PFSK-1 (cell line): ENCODE results near the gene SPAG9.
A peak's percentile ranks its signal among the peaks of the same experiment; 100 is the strongest.

ENCODE experiments used
- FOXP2 ChIP-seq: optimal IDR thresholded peaks from 2 replicates; pipeline ENCODE3; 2011; ENCODE audit warnings: borderline replicate concordance, control low read depth, inconsistent platforms; ENCODE audit not compliant: insufficient read depth; ENCODE audit errors: extremely low read length, extremely low read depth
- POLR2AphosphoS5 ChIP-seq: IDR thresholded peaks from 2 replicates; pipeline ENCODE4 v1.6.1; 2012; ENCODE audit warnings: low read depth, mild to moderate bottlenecking, control low read depth, low read length, moderate library complexity
- REST ChIP-seq, 2 experiments: IDR thresholded peaks; 2 replicates each; pipeline versions ENCODE4 v1.6.1 to v1.8.0; 2011 to 2012; ENCODE audit warnings: low read depth in 2 of 2, low read length in 2 of 2, control low read depth in 1 of 2, inconsistent platforms in 1 of 2, mild to moderate bottlenecking in 1 of 2, moderate library complexity in 1 of 2; ENCODE audit not compliant: insufficient read depth in 1 of 2
- SIN3A ChIP-seq: IDR thresholded peaks from 2 replicates; pipeline ENCODE4 v1.6.1; 2012; ENCODE audit warnings: mild to moderate bottlenecking, low read length, moderate library complexity, borderline replicate concordance; ENCODE audit not compliant: insufficient read depth
- TAF1 ChIP-seq: IDR thresholded peaks from 2 replicates; pipeline ENCODE4 v1.6.1; 2012; ENCODE audit warnings: low read length, control low read depth, borderline replicate concordance; ENCODE audit not compliant: insufficient read depth

The SPAG9 gene

GRCh38 chr17:50956409-50956749 is 164.3 kb downstream of the SPAG9 start:
- TF ChIP-seq POLR2AphosphoS5 = no peak
- TF ChIP-seq REST (IDR thresholded peaks at IDR 0.05; ENCODE audit: insufficient read depth in 1 of 2, low read depth in 2 of 2, low read length in 2 of 2) = no peak
- TF ChIP-seq TAF1 = no peak
- no peak for TF ChIP-seq SIN3A
- TF ChIP-seq FOXP2 = no peak

- no peak for TF ChIP-seq SIN3A
Measured at GRCh38 chr17:50955667-50956120, 165.0 kb downstream of the SPAG9 start.

- no peak for TF ChIP-seq SIN3A
- no peak for TF ChIP-seq TAF1
- TF ChIP-seq FOXP2 = no peak
- TF ChIP-seq POLR2AphosphoS5 = no peak
- no peak for TF ChIP-seq REST (IDR thresholded peaks at IDR 0.05; ENCODE audit: insufficient read depth in 1 of 2, low read depth in 2 of 2, low read length in 2 of 2)
Measured at GRCh38 chr17:50955160-50955559, 165.5 kb downstream of the SPAG9 start.

- TF ChIP-seq SIN3A (no peak), FOXP2 (no peak), POLR2AphosphoS5 (no peak), TAF1 (no peak), REST (IDR thresholded peaks at IDR 0.05; ENCODE audit: insufficient read depth in 1 of 2, low read depth in 2 of 2, low read length in 2 of 2) (no peak)
Measured at GRCh38 chr17:50954641-50955121, 166.0 kb downstream of the SPAG9 start.

- peak; percentile 69 for TF ChIP-seq FOXP2
- no peak for TF ChIP-seq SIN3A
Measured at GRCh38 chr17:50953831-50954601, 166.7 kb downstream of the SPAG9 start.

- no peak for TF ChIP-seq POLR2AphosphoS5
- no peak for TF ChIP-seq REST (IDR thresholded peaks at IDR 0.05; ENCODE audit: insufficient read depth in 1 of 2, low read depth in 2 of 2, low read length in 2 of 2)
- TF ChIP-seq SIN3A = no peak
- TF ChIP-seq TAF1 = no peak
- TF ChIP-seq FOXP2 = no peak
Measured at GRCh38 chr17:50953518-50953830, 167.2 kb downstream of the SPAG9 start.
